IMR-90 (cell line): ENCODE data around the gene SVOPL. TPM values are rescaled to one million over a fixed set of nuclear protein-coding genes. Genes with fewer than 3 reads are reported as not detected.

Experiments used
- ATAC-seq: fragments of 200-7000 bp; cut with Tn5 transposase; 2 replicates; pipeline ENCODE4 v1.9.1; 2020; ENCODE audit warnings: low read depth, mild to moderate bottlenecking, moderate library complexity
- BruUV-seq: library from RNA; stranded (reverse); fragments of 400-500 nt; replicated peaks from 2 replicates; lab custom pipeline; 2021; lab: Mats Ljungman, UMichigan
- CTCF ChIA-PET: fragments of 300-600 bp; formaldehyde crosslinking; extraction: SDS; loops from one replicate; lab custom pipeline; 2021; ENCODE audit warnings: antibody characterized with exemption; lab: Yijun Ruan, JAX
- POLR2A ChIA-PET: fragments of 300-600 bp; sonication (Branson Sonifier 250); formaldehyde crosslinking; loops from one replicate; lab custom pipeline; 2022; ENCODE audit warnings: antibody characterized with exemption; ENCODE audit not compliant: unreplicated experiment; lab: Charles Lee
- DNase-seq: peaks from one replicate; pipeline ENCODE4 v3.0.0; 2013
- H2AFZ ChIP-seq: replicated peaks from 2 replicates; pipeline ENCODE3; 2013; ENCODE audit warnings: low read length, mild to moderate bottlenecking; ENCODE audit not compliant: poor library complexity
- H2AK5ac ChIP-seq: 2 replicates; pipeline ENCODE4 v1.6.1; 2013; ENCODE audit warnings: low read depth, low read length, inconsistent platforms
- H2AK9ac ChIP-seq: replicated peaks from 2 replicates; pipeline ENCODE3; 2013; ENCODE audit warnings: mild to moderate bottlenecking, low read depth, low read length, moderate library complexity; ENCODE audit not compliant: poor library complexity
- H2BK120ac ChIP-seq: 2 replicates; pipeline ENCODE4 v1.6.1; 2013; ENCODE audit warnings: low read depth, low read length, inconsistent platforms
- H2BK15ac ChIP-seq: 3 replicates; pipeline ENCODE4 v1.6.1; 2013; ENCODE audit warnings: low read depth, low read length, inconsistent platforms
- H2BK20ac ChIP-seq: 2 replicates; pipeline ENCODE4 v1.6.1; 2013; ENCODE audit warnings: low read depth, mild to moderate bottlenecking, inconsistent platforms, low read length, moderate library complexity
- H2BK5ac ChIP-seq: 2 replicates; pipeline ENCODE4 v1.6.1; 2013; ENCODE audit warnings: mild to moderate bottlenecking, low read depth, low read length, inconsistent platforms; ENCODE audit not compliant: poor library complexity, severe bottlenecking
- H3K14ac ChIP-seq: replicated peaks from 2 replicates; pipeline ENCODE4 v1.6.1; 2013; ENCODE audit warnings: low read depth, low read length, inconsistent platforms
- H3K18ac ChIP-seq: 2 replicates; pipeline ENCODE4 v1.6.1; 2013; ENCODE audit warnings: low read depth, low read length, control low read depth
- H3K23ac ChIP-seq: 2 replicates; pipeline ENCODE4 v1.6.1; 2013; ENCODE audit warnings: low read depth, low read length, inconsistent platforms
- H3K27ac ChIP-seq: 2 replicates; pipeline ENCODE4 v1.5.1; 2013; ENCODE audit warnings: mild to moderate bottlenecking, control low read depth, low read length; ENCODE audit not compliant: insufficient read depth
- H3K27me3 ChIP-seq: 2 replicates; pipeline ENCODE4 v1.6.1; 2013; ENCODE audit warnings: low read length; ENCODE audit not compliant: control insufficient read depth, insufficient read depth
- H3K36me3 ChIP-seq: 2 replicates; pipeline ENCODE4 v1.6.1; 2013; ENCODE audit warnings: low read length, mixed read lengths; ENCODE audit not compliant: control insufficient read depth, insufficient read depth
- H3K4ac ChIP-seq: 2 replicates; pipeline ENCODE4 v1.6.1; 2013; ENCODE audit warnings: low read depth, low read length, inconsistent platforms
- H3K4me1 ChIP-seq: 2 replicates; pipeline ENCODE4 v1.6.1; 2013; ENCODE audit warnings: low read length, mixed read lengths; ENCODE audit not compliant: control insufficient read depth, insufficient read depth
- H3K4me2 ChIP-seq: 2 replicates; pipeline ENCODE4 v1.6.1; 2013; ENCODE audit warnings: low read depth, mild to moderate bottlenecking, control low read depth, low read length, moderate library complexity
- H3K4me3 ChIP-seq: 2 replicates; pipeline ENCODE4 v1.5.1; 2013; ENCODE audit warnings: low read depth, mild to moderate bottlenecking, control low read depth, low read length, moderate library complexity; ENCODE audit not compliant: insufficient read depth
- H3K56ac ChIP-seq: 2 replicates; pipeline ENCODE4 v1.6.1; 2013; ENCODE audit warnings: low read length, inconsistent platforms; ENCODE audit not compliant: insufficient read depth; ENCODE audit errors: extremely low read depth
- H3K79me1 ChIP-seq, 2 experiments: 2 replicates each; pipeline ENCODE4 v1.6.1; 2013; ENCODE audit warnings: low read length in 2 of 2, inconsistent platforms in 1 of 2, low read depth in 1 of 2
- H3K9ac ChIP-seq: 2 replicates; pipeline ENCODE4 v1.6.1; 2013; ENCODE audit warnings: low read depth, low read length, control low read depth
- H3K9me1 ChIP-seq: 2 replicates; pipeline ENCODE4 v1.6.1; 2013; ENCODE audit warnings: low read length, inconsistent platforms; ENCODE audit not compliant: insufficient read depth
- H3K9me3 ChIP-seq: 2 replicates; pipeline ENCODE4 v1.6.1; 2013; ENCODE audit warnings: low read length; ENCODE audit not compliant: control insufficient read depth, insufficient read depth
- H4K20me1 ChIP-seq: 2 replicates; pipeline ENCODE4 v1.6.1; 2013; ENCODE audit warnings: low read length, inconsistent platforms; ENCODE audit not compliant: insufficient read depth
- H4K5ac ChIP-seq: 2 replicates; pipeline ENCODE4 v1.6.1; 2013; ENCODE audit warnings: mild to moderate bottlenecking, low read depth, low read length, control low read depth
- H4K8ac ChIP-seq, 2 experiments: 2 replicates each; pipeline ENCODE4 v1.6.1; 2013; ENCODE audit warnings: low read depth in 2 of 2, low read length in 2 of 2, control low read depth in 1 of 2, inconsistent platforms in 1 of 2
- H4K91ac ChIP-seq: 2 replicates; pipeline ENCODE4 v1.6.1; 2013; ENCODE audit warnings: low read depth, low read length, inconsistent platforms; ENCODE audit not compliant: insufficient read depth
- CEBPB ChIP-seq: IDR thresholded peaks from 2 replicates; pipeline ENCODE4 v1.6.1; 2012; ENCODE audit warnings: low read depth, low read length, improper control_type of control experiment
- FOS ChIP-seq: fragments of 150-350 bp; IDR thresholded peaks from 2 replicates; pipeline ENCODE4 v1.6.1; 2016; ENCODE audit warnings: low read depth, low read length
- MAZ ChIP-seq: IDR thresholded peaks from 2 replicates; pipeline ENCODE4 v1.6.1; 2012; ENCODE audit warnings: low read depth, mild to moderate bottlenecking, low read length, improper control_type of control experiment, moderate library complexity, borderline replicate concordance
- POLR2A ChIP-seq: IDR thresholded peaks from 2 replicates; pipeline ENCODE4 v1.6.1; 2012; ENCODE audit warnings: mild to moderate bottlenecking, low read depth, low read length
- WGBS, 2 experiments: methylation state at CpG; one replicate each; pipeline versions ENCODE4 v1.1.5 to v1.1.7; 2013; ENCODE audit warnings: missing lambda C conversion rate in 2 of 2; ENCODE audit not compliant: insufficient read length in 1 of 2; ENCODE audit errors: extremely low coverage in 2 of 2; 5-methylcytosine and 5-hydroxymethylcytosine counted together
- dilution Hi-C: fragments of 300-500 bp; cut with HindIII; formaldehyde crosslinking; loops from one replicate; pipeline ENCODE4 v1.14.3; 2018; ENCODE audit warnings: low sequenced_read_pairs; ENCODE audit not compliant: unreplicated experiment
- in situ Hi-C: fragments of 300-500 bp; cut with MboI; formaldehyde crosslinking; loops from 3 replicates; pipeline ENCODE4 v1.14.3; 2019; ENCODE audit warnings: low sequenced_read_pairs, inconsistent platforms, mixed read lengths
- intact Hi-C: fragments of 100-400 bp; cut with micrococcal nuclease; formaldehyde crosslinking; loops from 2 replicates; pipeline ENCODE4 v1.10.0; 2022
- polyA plus RNA-seq, 3 experiments: library from polyadenylated mRNA; depleted of rRNA; stranded (reverse); fragments of >200 nt; gene quantifications; 2 replicates each; pipeline ENCODE4 v1.2.3, GENCODE V29; 2012; ENCODE audit warnings: low replicate concordance in 1 of 3
- total RNA-seq: library from RNA; depleted of rRNA; stranded (reverse); fragments of >200 nt; gene quantifications from 2 replicates; pipeline ENCODE4 v1.2.3, GENCODE V29; 2012

SVOPL gene
- total and polyA plus RNA-seq, 2 of the 4 experiments (the other 2 are of a cell fraction), result not detected

- Histone ChIP-seq H4K5ac (no peak overlapping the region), H3K79me1 (no peaks in the 10 kb centered on the region), H3K14ac (no peak overlapping the region), H3K27ac (no peak overlapping the region), H2BK20ac (no peak overlapping the region), H2AFZ (no peak overlapping the region), H3K36me3 (no peaks in the 10 kb centered on the region), H2AK5ac (no peak overlapping the region), H3K4me1 (no peaks in the 10 kb centered on the region), H2BK120ac (no peak overlapping the region), H3K4me3 (no peak overlapping the region), H3K23ac (no peak overlapping the region), H3K27me3 (peaks cover 7% of the 10 kb centered on the region), H3K4me2 (no peak overlapping the region), H3K18ac (no peak overlapping the region), H4K91ac (no peak overlapping the region), H2BK5ac (no peak overlapping the region), H3K9ac (no peak overlapping the region), H3K9me1 (no peaks in the 10 kb centered on the region), H3K56ac (no peak overlapping the region), H4K8ac (no peak overlapping the region), H4K20me1 (no peaks in the 10 kb centered on the region), H2AK9ac (no peak overlapping the region), H2BK15ac (no peak overlapping the region), H3K4ac (no peak overlapping the region), H3K9me3 (no peaks in the 10 kb centered on the region)
- TF ChIP-seq MAZ (no peak), POLR2A (no peak), CEBPB (no peak), FOS (no peak)
- BruUV-seq, result no TSS peak
- ChIA-PET POLR2A (no interaction called here), CTCF (interaction anchor here (1.1 kb wide), 1 partner anchor 10 kb away, joined by 3 read pairs; no protein-coding TSS in a partner anchor)
- no peak for ATAC-seq
- intact Hi-C loops (no loop called here), dilution Hi-C loops (no loop called here), in situ Hi-C loops (loop anchor here (25.0 kb wide), 1 partner anchor 1136 kb away; no protein-coding TSS in a partner anchor)
- WGBS, 2 experiments, result no CpG with 5 or more reads among the region's 6 CpGs
- no peak for DNase-seq
Observed at GRCh38 chr7:138748666-138749065, 47.5 kb upstream of the SVOPL start.
